Ovary (tissue), 9 donors: Measurements from ENCODE around the gene CPTP. TPM values are rescaled to one million over a fixed set of nuclear protein-coding genes. Genes with fewer than 3 reads are reported as not detected.

Source experiments
- DNase-seq, 5 donors: peaks; one replicate each; pipeline ENCODE4 v3.0.0-alpha.2; 2019 to 2020
- H3K27ac ChIP-seq, 2 donors: fragments of 200-600 bp; one replicate each; pipeline versions ENCODE4 v1.5.1 to v1.8.0; 2019 to 2022
- H3K27me3 ChIP-seq: fragments of 200-600 bp; one replicate; pipeline ENCODE4 v1.8.0; 2022
- H3K36me3 ChIP-seq: fragments of 200-600 bp; sonication (generic); one replicate; pipeline ENCODE4 v1.5.1; 2019
- H3K4me1 ChIP-seq: one replicate; pipeline ENCODE4 v1.8.1; 2013; ENCODE audit warnings: mild to moderate bottlenecking, moderate library complexity; ENCODE audit not compliant: insufficient read depth
- H3K4me3 ChIP-seq: fragments of 200-600 bp; sonication (generic); one replicate; pipeline ENCODE4 v1.5.1; 2017
- H3K9me3 ChIP-seq, 2 donors: fragments of 200-600 bp in 1 of 2; sonication (generic) in 1 of 2; one replicate each; pipeline versions ENCODE4 v1.5.1 to v1.8.1; 2013 to 2019; ENCODE audit warnings: mild to moderate bottlenecking in 1 of 2, moderate library complexity in 1 of 2
- CTCF ChIP-seq, 3 donors: fragments of 450-650 bp in 2 of 3; fragments of 200-600 bp in 1 of 3; IDR thresholded peaks; one replicate each; pipeline versions ENCODE4 v1.5.1 to v1.8.0; 2016 to 2022; ENCODE audit warnings: antibody characterized with exemption in 3 of 3, mild to moderate bottlenecking in 1 of 3
- EP300 ChIP-seq: sonication (generic); formaldehyde crosslinking; IDR thresholded peaks from one replicate; pipeline ENCODE4 v1.6.1; 2017; ENCODE audit warnings: antibody characterized with exemption
- POLR2A ChIP-seq: fragments of 450-650 bp; IDR thresholded peaks from one replicate; pipeline ENCODE4 v1.6.1; 2017; ENCODE audit warnings: antibody characterized with exemption, mild to moderate bottlenecking, moderate library complexity
- WGBS, 3 donors: extraction: QIAGEN DNeasy Blood & Tissue Kit in 1 of 3; methylation state at CpG; one replicate each; pipeline versions ENCODE4 v1.1.5 to v1.1.7; 2013 to 2017; 5-methylcytosine and 5-hydroxymethylcytosine counted together
- intact Hi-C, 4 donors: fragments of 100-400 bp; cut with DNase I; formaldehyde crosslinking; loops; one replicate each; pipeline versions ENCODE4 v1.11.0 to v1.15.1; 2022 to 2023
- polyA plus RNA-seq, 2 donors: library from polyadenylated mRNA; stranded (reverse); fragments of 200-250 nt in 1 of 2; fragments of 350-450 nt in 1 of 2; fragmentation: Illumina TruSeq in 1 of 2; extraction: RNeasy Lipid Tissue Mini Kit (QIAGEN cat#74804) in 1 of 2; gene quantifications; one replicate each; pipeline ENCODE4 v1.2.3, GENCODE V29; 2013 to 2014
- total RNA-seq, 7 donors: library from RNA; depleted of rRNA in 2 of 7; stranded (reverse); fragments of >200 nt in 2 of 7; fragmentation: NEBNext Ultra II Directional in 3 of 7; extraction: Animal tissue kit (Norgen Biotek cat#: 25700) in 3 of 7; gene quantifications; one replicate each; pipeline versions ENCODE4 v1.1.0 to v1.2.4, GENCODE V29; 2016 to 2023
- donor health status: DM: no; HTN: no; CAD: no; lungs with moderate emphysema.
- donor health status: DM: no; HTN: no; CAD: no.
- donor health status: Bipolar disorder and iron deficiency.
- donor health status: DM: yes; HTN: yes; CAD: no.
- donor health status: DM: no; HTN: no; CAD: no.
- donor health status: DM: yes; HTN: yes; CAD: no.

The CPTP gene
- total and polyA plus RNA-seq, 9 donors, result 2.4 to 21.0 (median 14.8) TPM

GRCh38 chr1:1357871-1358432, 33.4 kb downstream of the CPTP start:
- TF ChIP-seq EP300, result no peak
- no peak for TF ChIP-seq CTCF (IDR thresholded peaks at IDR 0.05)
- TF ChIP-seq POLR2A, result no peak
- Histone ChIP-seq H3K4me3 (peak overlapping the region; percentile 52), H3K9me3 (no peaks in the 10 kb centered on the region), H3K27me3 (no peaks in the 10 kb centered on the region), H3K36me3 (no peaks in the 10 kb centered on the region), H3K4me1 (peaks cover 12% of the 10 kb centered on the region), H3K27ac (peak overlapping the region; percentile 88 to 92)
- DNase-seq, result peak in 2 of 5 donors; percentile 40 to 67
- WGBS, 3 donors, result 3 to 5% (median 3%) methylated on average over 18 of the region's 18 CpGs
- intact Hi-C loops, result no loop called here

GRCh38 chr1:1358433-1359271, 34.0 kb downstream of the CPTP start, which contains the start of gene MXRA8:
Gene MXRA8, minus strand, starts transcription at chr1:1358555. Its CDS starts 51 bp downstream, at chr1:1358504.
- peaks cover 12% of the 10 kb centered on the region for H3K4me1 ChIP-seq
- no peaks in the 10 kb centered on the region for H3K36me3 ChIP-seq
- intact Hi-C loops, result no loop called here
- peak; percentile 83 to 91 (median 87) for DNase-seq
- no peaks in the 10 kb centered on the region for H3K9me3 ChIP-seq
- no peaks in the 10 kb centered on the region for H3K27me3 ChIP-seq
- H3K4me3 ChIP-seq, result peak within 1 kb of the TSS; percentile 52
- TF ChIP-seq CTCF (IDR thresholded peaks at IDR 0.05), result no peak
- TF ChIP-seq POLR2A, result no peak
- no peak for TF ChIP-seq EP300
- H3K27ac ChIP-seq, result peak within 1 kb of the TSS; percentile 88 to 92
- WGBS, 3 donors, result 10 to 12% (median 12%) methylated on average over 23 to 29 of the region's 29 CpGs

- 31 to 42% (median 41%) methylated on average over 6 of the region's 6 CpGs for WGBS, 3 donors
- no peaks in the 10 kb centered on the region for H3K9me3 ChIP-seq
- intact Hi-C loops, result no loop called here
- TF ChIP-seq EP300 (no peak), POLR2A (no peak), CTCF (IDR thresholded peaks at IDR 0.05) (no peak)
- H3K4me1 ChIP-seq, result peaks cover 12% of the 10 kb centered on the region
- peak overlapping the region; percentile 88 to 92 for H3K27ac ChIP-seq
- no peaks in the 10 kb centered on the region for H3K36me3 ChIP-seq
- no peaks in the 10 kb centered on the region for H3K27me3 ChIP-seq
- H3K4me3 ChIP-seq, result no peak overlapping the region
- peak in 2 of 5 donors; percentile 39 to 61 for DNase-seq
These were observed 34.7 kb downstream of the CPTP start for GRCh38 chr1:1359308-1359663.

GRCh38 chr1:1359664-1360468, 35.3 kb downstream of the CPTP start:
- 41 to 46% (median 43%) methylated on average over 27 to 28 of the region's 28 CpGs for WGBS, 3 donors
- H3K4me1 ChIP-seq, result peaks cover 12% of the 10 kb centered on the region
- no peaks in the 10 kb centered on the region for H3K9me3 ChIP-seq
- H3K36me3 ChIP-seq, result no peaks in the 10 kb centered on the region
- no peaks in the 10 kb centered on the region for H3K27me3 ChIP-seq
- H3K4me3 ChIP-seq, result no peak overlapping the region
- DNase-seq, result peak; percentile 42 to 73 (median 64)
- peak overlapping the region; percentile 88 to 92 for H3K27ac ChIP-seq
- TF ChIP-seq CTCF (IDR thresholded peaks at IDR 0.05) (no peak), EP300 (no peak)
- intact Hi-C loops, result no loop called here
